Fibroblast of lung (primary cell): ENCODE measurements around the gene SHISA9. TPM values are rescaled to one million over a fixed set of nuclear protein-coding genes. Genes with fewer than 3 reads are reported as not detected.

Experiments used
- DNase-seq, 2 donors: peaks; one replicate each; pipeline versions ENCODE4 v3.0.0 to v3.0.0-alpha.2; 2010; ENCODE audit warnings: low read depth in 2 of 2
- H2AFZ ChIP-seq: 2 replicates; pipeline ENCODE4 v1.5.1; 2012; ENCODE audit warnings: low read length, control low read depth, inconsistent platforms
- H3K27ac ChIP-seq: 2 replicates; pipeline ENCODE4 v1.5.1; 2011; ENCODE audit warnings: low read length, control low read depth; ENCODE audit not compliant: insufficient read depth
- H3K27me3 ChIP-seq: 2 replicates; pipeline ENCODE4 v1.5.1; 2011; ENCODE audit warnings: mild to moderate bottlenecking, low read length; ENCODE audit not compliant: control insufficient read depth, insufficient read depth
- H3K36me3 ChIP-seq: 2 replicates; pipeline ENCODE4 v1.5.1; 2011; ENCODE audit warnings: low read length; ENCODE audit not compliant: control insufficient read depth, insufficient read depth
- H3K4me1 ChIP-seq: 2 replicates; pipeline ENCODE4 v1.5.1; 2011; ENCODE audit warnings: low read length; ENCODE audit not compliant: control insufficient read depth, insufficient read depth; ENCODE audit errors: extremely low read depth
- H3K4me2 ChIP-seq: 2 replicates; pipeline ENCODE4 v1.5.1; 2011; ENCODE audit warnings: low read length, control low read depth; ENCODE audit not compliant: insufficient read depth; ENCODE audit errors: extremely low read depth
- H3K4me3 ChIP-seq, 4 experiments: fragments of 200-600 bp in 1 of 4; sonication (generic) in 1 of 4; replicated peaks in 1 of 4; 2 replicates each; pipeline ENCODE4 v1.5.1; 2011 to 2016; ENCODE audit warnings: low read length in 4 of 4, low read depth in 3 of 4, mild to moderate bottlenecking in 3 of 4, control low read depth in 2 of 4, inconsistent platforms in 1 of 4, mixed read lengths in 1 of 4; ENCODE audit not compliant: insufficient read depth in 1 of 4; ENCODE audit errors: control extremely low read depth in 1 of 4
- H3K79me2 ChIP-seq: 2 replicates; pipeline ENCODE4 v1.5.1; 2012; ENCODE audit warnings: mild to moderate bottlenecking, low read length, inconsistent platforms; ENCODE audit not compliant: control insufficient read depth, insufficient read depth
- H3K9ac ChIP-seq: 2 replicates; pipeline ENCODE4 v1.5.1; 2011; ENCODE audit warnings: mild to moderate bottlenecking, low read length, control low read depth; ENCODE audit not compliant: insufficient read depth
- H3K9me3 ChIP-seq: 2 replicates; pipeline ENCODE4 v1.5.1; 2012; ENCODE audit warnings: low read depth, low read length; ENCODE audit not compliant: control insufficient read depth, insufficient read depth
- H4K20me1 ChIP-seq: 2 replicates; pipeline ENCODE4 v1.5.1; 2011; ENCODE audit warnings: low read length; ENCODE audit not compliant: control insufficient read depth, insufficient read depth; ENCODE audit errors: extremely low read depth
- EZH2 ChIP-seq: IDR thresholded peaks from 2 replicates; pipeline ENCODE4 v1.5.1; 2012; ENCODE audit warnings: low read length, control low read depth, mild to moderate bottlenecking; ENCODE audit errors: missing control alignments
- polyA plus RNA-seq, 2 donors: library from polyadenylated mRNA; depleted of rRNA in 1 of 2; stranded (reverse) in 1 of 2; unstranded in 1 of 2; fragments of >200 nt; gene quantifications; 2 replicates each; pipeline ENCODE4 v1.2.1, GENCODE V29; 2011 to 2012; ENCODE audit warnings: missing spikeins in 1 of 2
- total RNA-seq: library from RNA; depleted of rRNA; stranded (reverse); fragments of >200 nt; gene quantifications from 2 replicates; pipeline ENCODE4 v1.2.1, GENCODE V29; 2014
- TF ChIP-seq, protein P1 (sequence below), 2 donors: IDR thresholded peaks in 1 of 2; conservative IDR thresholded peaks in 1 of 2; 1 replicate in 1 of 2; 2 replicates in 1 of 2; pipeline ENCODE4 v1.5.1; 2011 to 2012; ENCODE audit warnings: low read length in 2 of 2, control low read depth in 1 of 2, inconsistent platforms in 1 of 2, low read depth in 1 of 2, mild to moderate bottlenecking in 1 of 2

Gene SHISA9
- total and polyA plus RNA-seq, 2 donors (not counting 1 experiment from before 2014, with no cell fraction given): not detected

DNA sequence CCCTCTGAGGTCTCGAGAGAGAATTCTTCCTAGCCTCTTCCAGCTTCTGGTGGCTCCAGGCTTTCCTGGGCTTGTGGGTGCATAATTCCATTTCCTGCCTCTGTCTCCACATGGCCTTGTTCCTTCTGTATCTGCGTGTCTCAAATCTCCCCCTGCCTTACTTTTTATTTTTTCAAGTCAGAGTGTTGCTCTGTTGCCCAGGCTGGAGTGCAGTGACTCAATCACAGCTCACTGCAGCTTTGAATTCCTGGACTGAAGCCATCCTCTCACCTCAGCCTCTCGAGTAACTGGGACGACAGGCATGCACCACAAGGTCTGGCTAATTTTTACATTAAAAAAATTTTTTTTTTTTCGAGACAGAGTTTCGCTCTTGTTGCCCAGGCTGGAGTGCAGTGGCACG, 120.6 kb downstream of the SHISA9 start:
- Histone ChIP-seq H3K27me3 (no peaks in the 10 kb centered on the region), H3K27ac (no peak overlapping the region), H3K4me2 (no peak overlapping the region), H3K9ac (no peak overlapping the region), H3K79me2 (no peaks in the 10 kb centered on the region), H4K20me1 (no peaks in the 10 kb centered on the region), H3K36me3 (no peaks in the 10 kb centered on the region), H3K4me1 (no peaks in the 10 kb centered on the region), H3K4me3 (no peak overlapping the region), H3K9me3 (no peaks in the 10 kb centered on the region), H2AFZ (no peak overlapping the region)
- TF ChIP-seq, protein P1, sequence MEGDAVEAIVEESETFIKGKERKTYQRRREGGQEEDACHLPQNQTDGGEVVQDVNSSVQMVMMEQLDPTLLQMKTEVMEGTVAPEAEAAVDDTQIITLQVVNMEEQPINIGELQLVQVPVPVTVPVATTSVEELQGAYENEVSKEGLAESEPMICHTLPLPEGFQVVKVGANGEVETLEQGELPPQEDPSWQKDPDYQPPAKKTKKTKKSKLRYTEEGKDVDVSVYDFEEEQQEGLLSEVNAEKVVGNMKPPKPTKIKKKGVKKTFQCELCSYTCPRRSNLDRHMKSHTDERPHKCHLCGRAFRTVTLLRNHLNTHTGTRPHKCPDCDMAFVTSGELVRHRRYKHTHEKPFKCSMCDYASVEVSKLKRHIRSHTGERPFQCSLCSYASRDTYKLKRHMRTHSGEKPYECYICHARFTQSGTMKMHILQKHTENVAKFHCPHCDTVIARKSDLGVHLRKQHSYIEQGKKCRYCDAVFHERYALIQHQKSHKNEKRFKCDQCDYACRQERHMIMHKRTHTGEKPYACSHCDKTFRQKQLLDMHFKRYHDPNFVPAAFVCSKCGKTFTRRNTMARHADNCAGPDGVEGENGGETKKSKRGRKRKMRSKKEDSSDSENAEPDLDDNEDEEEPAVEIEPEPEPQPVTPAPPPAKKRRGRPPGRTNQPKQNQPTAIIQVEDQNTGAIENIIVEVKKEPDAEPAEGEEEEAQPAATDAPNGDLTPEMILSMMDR (conservative IDR thresholded peaks at IDR 0.05 in 1 of 2, IDR thresholded peaks at IDR 0.05 in 1 of 2; ENCODE audit: low read depth in 1 of 2, low read length in 2 of 2): no peak
- no peak for TF ChIP-seq EZH2
- no peak for DNase-seq

DNA sequence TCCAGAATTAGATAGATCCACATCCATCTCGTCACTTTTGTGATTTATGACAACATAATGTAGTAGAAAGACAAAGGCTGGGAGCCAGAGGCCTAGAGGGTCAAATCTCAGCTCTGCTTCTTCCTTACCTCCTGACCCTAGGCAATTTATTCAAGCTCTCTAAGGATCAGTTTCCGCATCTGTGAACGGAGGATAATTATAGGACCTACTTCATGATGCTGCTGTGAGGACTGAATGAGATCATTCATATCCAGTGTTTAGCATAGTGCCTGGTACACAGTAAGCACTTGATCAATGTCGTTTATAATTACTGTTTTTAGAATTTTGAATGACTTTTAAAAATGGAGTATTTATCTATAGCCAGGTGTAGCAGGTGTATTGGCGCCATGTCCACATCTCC, 128.4 kb downstream of the SHISA9 start:
- Histone ChIP-seq H4K20me1 (no peaks in the 10 kb centered on the region), H3K9ac (no peak overlapping the region), H3K27me3 (no peaks in the 10 kb centered on the region), H3K9me3 (no peaks in the 10 kb centered on the region), H3K79me2 (no peaks in the 10 kb centered on the region), H3K4me1 (no peaks in the 10 kb centered on the region), H3K36me3 (no peaks in the 10 kb centered on the region), H3K4me3 (no peak overlapping the region), H3K4me2 (no peak overlapping the region), H3K27ac (no peak overlapping the region), H2AFZ (no peak overlapping the region)
- TF ChIP-seq, protein P1 (conservative IDR thresholded peaks at IDR 0.05 in 1 of 2, IDR thresholded peaks at IDR 0.05 in 1 of 2; ENCODE audit: low read depth in 1 of 2, low read length in 2 of 2): no peak
- no peak for TF ChIP-seq EZH2
- DNase-seq: no peak

DNA sequence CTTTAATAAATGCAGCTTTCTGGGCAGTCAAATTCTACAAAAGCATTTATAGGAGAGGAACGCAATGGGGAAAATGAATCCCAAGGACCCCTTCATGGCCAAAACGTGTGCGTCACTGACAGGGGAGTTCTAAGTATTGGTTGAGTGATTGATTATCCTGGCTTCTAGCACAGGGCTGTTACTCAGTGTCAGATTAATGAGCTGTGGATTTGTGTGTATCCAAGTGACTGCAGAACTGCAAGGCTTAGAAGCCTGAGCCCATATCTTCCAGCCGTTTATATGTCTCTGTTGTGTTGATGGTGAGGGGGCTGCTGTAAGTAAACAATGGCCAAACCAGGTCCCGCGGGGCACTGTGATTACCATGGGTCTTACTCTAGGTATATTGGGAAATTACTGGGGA, 129.4 kb downstream of the SHISA9 start:
- no peaks in the 10 kb centered on the region for H3K79me2 ChIP-seq
- no peak for TF ChIP-seq EZH2
- TF ChIP-seq, protein P1 (conservative IDR thresholded peaks at IDR 0.05 in 1 of 2, IDR thresholded peaks at IDR 0.05 in 1 of 2; ENCODE audit: low read depth in 1 of 2, low read length in 2 of 2): no peak

More for the DNA sequence above, 129.4 kb downstream of the SHISA9 start:
- H4K20me1 ChIP-seq: no peaks in the 10 kb centered on the region
- no peak for DNase-seq
- H3K36me3 ChIP-seq: no peaks in the 10 kb centered on the region
- H3K4me1 ChIP-seq: no peaks in the 10 kb centered on the region
- no peaks in the 10 kb centered on the region for H3K27me3 ChIP-seq
- H3K9me3 ChIP-seq: no peaks in the 10 kb centered on the region
- H3K27ac ChIP-seq: no peak overlapping the region
- no peak overlapping the region for H3K4me2 ChIP-seq
- no peak overlapping the region for H3K4me3 ChIP-seq
- H2AFZ ChIP-seq: no peak overlapping the region
- no peak overlapping the region for H3K9ac ChIP-seq
